GM12873 (cell line): ENCODE data around the gene MORC3.

Experiments used
- TF ChIP-seq, protein P1 (sequence below): IDR thresholded peaks from 2 replicates; pipeline ENCODE4 v1.5.1; 2012; ENCODE audit warnings: low read depth, mild to moderate bottlenecking, moderate library complexity, low read length, control low read depth; ENCODE audit not compliant: insufficient read depth; ENCODE audit errors: missing control alignments

MORC3 gene

DNA sequence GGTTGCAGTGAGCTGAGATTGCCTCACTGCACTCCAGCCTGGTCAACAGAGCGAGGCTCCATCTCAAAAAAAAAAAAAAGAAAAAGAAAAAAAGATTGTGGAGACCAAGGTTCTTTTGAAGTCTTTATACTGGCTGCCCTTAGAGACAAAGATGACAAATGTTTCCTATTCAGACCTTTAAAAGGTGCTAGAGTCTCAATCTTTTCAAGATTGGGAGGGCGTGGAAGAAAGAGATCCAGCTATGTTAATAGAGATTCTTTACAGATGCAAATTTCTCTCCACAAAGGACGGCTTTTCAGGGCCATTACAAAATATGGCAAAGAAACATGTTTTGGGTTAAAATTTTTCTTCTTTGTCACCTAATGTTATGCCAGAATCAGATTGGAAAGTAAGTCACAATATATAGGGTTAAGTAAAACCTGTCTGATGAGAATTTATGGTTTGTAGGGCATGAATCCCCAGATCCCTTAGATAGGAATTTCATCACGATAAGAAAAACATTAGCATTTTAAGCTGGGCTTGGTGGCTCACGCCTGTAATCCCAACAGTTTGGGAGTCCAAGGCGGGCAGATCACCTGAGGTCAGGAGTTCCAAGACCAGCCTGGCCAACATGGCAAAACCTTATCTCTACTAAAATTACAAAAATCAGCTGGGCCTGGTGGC lies 13.0 kb upstream of the MORC3 start:
- TF ChIP-seq, protein P1, sequence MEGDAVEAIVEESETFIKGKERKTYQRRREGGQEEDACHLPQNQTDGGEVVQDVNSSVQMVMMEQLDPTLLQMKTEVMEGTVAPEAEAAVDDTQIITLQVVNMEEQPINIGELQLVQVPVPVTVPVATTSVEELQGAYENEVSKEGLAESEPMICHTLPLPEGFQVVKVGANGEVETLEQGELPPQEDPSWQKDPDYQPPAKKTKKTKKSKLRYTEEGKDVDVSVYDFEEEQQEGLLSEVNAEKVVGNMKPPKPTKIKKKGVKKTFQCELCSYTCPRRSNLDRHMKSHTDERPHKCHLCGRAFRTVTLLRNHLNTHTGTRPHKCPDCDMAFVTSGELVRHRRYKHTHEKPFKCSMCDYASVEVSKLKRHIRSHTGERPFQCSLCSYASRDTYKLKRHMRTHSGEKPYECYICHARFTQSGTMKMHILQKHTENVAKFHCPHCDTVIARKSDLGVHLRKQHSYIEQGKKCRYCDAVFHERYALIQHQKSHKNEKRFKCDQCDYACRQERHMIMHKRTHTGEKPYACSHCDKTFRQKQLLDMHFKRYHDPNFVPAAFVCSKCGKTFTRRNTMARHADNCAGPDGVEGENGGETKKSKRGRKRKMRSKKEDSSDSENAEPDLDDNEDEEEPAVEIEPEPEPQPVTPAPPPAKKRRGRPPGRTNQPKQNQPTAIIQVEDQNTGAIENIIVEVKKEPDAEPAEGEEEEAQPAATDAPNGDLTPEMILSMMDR: no peak

DNA sequence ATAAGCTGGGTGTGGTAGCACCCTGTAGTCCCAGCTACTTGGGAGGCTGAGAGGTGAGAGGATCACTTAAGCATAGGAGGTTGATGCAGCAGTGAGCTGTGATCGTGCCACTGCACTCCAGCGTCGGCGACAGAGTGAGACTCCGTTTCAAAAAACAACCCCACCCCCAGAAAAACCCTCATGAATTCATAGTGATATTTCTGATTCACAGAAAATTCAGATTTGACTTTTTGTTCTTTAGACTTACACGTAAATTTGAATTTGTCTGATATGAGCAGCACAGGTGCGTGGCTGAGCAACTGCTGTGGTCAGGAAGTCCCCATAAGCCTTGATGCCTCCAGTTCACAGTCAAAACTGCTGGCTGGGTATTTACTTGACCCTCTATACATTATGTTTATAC lies 10.0 kb upstream of the MORC3 start:
- TF ChIP-seq, protein P1: no peak

DNA sequence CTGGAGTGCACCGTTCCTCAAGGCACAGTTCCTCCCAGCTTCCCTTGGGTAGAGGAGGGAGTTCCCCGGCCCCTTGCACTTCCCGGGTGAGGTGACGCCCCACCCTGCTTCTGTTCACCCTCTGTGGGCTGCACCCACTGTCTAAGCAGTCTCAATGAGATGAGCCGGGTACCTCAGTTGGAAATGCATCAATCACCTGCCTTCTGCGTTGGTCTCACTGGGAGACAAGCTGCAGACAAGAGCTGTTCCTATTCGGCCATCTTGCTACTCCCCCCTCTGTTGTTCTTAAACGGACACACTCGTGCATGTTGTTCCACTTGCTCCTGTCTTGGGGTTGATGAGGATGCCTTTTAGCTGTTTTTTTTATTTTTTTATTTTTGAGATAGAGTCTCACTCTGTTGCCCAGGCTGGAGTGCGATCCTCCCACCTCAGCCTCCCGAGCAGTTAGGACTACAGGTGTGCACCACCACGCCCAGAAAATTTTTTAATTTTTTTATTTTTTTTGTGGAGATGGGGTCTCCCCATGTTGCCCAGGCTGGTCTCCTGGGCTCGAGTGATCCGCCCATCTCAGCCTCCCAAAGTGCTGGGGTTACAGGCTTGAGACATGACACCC lies 3.0 kb upstream of the MORC3 start:
- TF ChIP-seq, protein P1: no peak

DNA sequence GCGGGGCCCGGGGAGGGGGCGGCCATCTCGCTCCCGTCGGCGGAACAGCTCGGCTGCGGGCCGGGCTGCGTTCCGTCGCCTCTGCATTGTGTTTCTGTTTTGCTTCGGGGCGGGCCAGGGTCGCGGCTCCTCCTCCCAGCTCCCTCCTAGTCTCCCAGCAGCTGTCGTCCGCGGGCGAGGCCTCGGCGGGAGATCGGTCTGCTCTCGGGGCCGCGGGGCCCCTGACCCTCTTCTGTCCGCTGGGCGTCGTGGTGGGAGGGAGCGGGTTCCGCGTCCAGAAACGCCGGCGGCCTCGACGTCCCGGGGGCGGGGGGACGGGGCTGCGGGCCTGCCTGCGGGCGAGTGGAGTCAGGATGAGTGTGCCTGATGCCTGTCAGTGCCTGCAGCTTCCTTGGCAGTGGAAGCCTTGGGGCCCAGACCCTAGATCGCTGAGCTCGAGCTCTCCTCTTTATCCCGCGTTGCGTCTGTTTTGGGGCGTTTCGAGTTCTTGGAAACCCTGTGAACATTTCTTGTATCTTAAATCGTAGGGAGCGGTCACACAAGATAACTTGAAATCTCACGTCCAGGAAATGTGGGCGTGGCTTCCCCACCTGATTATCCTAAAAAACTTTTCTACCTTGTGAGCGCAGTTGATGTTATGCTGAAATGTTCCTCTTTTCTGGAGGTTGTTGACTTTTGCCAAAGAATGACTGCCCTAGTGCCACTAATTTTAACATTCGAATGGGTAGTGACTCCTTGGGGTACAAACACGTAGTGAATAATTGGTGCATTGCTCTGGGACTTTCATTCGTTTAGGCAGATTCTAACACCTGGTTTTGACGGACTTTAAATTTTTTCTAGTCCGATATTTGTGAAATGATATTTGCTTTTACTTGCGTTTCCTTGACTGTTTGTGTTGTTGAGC lies 676 bp downstream of the MORC3 start:
- TF ChIP-seq, protein P1: peak; percentile 3

DNA sequence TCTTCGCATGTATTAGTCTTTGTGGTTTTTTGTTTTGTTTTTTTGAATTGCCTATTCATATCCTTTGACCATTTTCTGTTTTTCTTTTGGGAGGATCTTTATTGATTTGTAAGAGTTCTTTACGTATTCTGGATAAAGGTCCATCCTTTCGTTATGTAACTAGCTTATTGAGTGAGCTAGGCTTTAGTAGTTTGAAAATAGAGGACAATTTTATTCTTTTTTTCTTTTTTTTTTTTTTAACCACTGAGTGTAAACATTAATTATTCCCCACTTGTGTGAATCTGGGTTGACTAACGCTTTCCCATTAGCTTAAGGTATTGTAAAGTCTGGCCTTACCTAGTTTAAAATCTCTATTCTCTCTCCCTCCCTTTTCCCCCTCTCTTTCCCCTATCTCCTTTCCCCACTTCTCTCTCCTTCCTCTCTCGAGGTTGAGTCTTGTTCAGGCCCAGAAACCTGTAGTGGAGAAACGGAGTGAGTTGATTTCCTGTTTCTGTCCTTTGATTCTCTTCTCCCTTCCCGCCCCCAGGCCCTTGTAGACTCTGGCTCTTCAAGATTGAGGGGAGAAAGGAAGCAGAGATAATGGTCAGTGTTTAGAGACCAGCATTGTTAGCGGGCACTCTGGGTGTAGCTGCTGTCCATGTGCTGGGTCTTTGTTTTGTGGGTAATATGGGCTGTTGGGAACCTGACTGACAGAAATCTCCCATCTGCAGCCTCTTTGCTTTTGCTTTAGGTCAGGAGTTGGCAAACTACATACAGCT lies 1.5 kb downstream of the MORC3 start:
- TF ChIP-seq, protein P1: no peak

DNA sequence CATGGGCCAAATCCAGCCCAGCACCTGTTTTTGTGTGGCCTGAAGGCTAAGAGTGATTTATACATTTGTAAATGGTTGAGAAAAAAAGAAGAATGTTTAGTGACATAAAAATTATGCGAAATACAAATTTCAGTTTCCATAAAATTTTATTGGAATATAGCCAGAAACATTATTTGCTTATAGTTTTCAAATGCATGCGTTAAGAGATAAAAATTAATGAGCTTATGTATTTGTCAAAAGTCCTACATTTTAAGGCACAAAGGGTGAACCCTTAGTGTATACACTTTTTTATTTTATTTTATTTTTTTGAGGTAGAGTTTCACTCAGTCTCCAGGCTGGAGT lies 2.1 kb downstream of the MORC3 start:
- TF ChIP-seq, protein P1: no peak
